Measurements from ENCODE around the gene LENG9.

LENG9 gene

DNA sequence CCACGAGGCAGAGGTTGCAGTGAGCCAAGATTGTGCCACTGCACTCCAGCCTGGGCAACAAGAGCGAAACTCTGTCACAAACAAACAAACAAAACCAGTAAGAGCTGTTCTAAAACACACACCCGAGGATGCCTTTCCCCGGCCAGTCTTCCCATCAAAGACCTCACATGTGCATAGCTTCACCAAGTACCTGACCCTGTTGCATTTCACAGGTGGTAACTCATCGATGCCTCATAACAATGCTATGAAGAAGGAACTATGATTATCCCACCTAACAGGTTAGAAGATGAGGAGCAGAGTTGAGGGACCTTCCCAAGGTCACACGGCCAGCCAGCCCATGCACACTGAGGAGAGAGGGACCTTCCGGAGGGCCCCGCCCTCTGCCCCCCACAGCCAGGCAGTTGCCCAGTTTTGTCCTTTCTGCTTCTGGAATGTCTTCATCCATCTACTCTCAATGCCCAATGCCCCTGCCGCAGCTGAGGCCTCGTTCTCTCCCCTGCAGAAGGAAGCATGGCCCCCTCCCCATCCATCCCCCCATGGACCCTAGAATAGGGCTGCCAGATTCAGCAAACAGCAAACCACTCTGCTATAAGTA lies 31.3 kb downstream of the LENG9 start:
- peaks cover 23% of the 10 kb centered on the region for H3K4me1 Mint-ChIP-seq
- peaks cover 3% of the 10 kb centered on the region for H3K36me3 Mint-ChIP-seq
- peaks cover 14% of the 10 kb centered on the region for H3K27me3 Mint-ChIP-seq
- ATAC-seq (ENCODE audit: low read depth) (no peak), DNase-seq (ENCODE audit: low spot score in 2 of 2) (no peak)
- H3K27ac Mint-ChIP-seq, result no peak overlapping the region
- no peaks in the 10 kb centered on the region for H3K9me3 Mint-ChIP-seq
- H3K4me3 Mint-ChIP-seq, result no peak overlapping the region

DNA sequence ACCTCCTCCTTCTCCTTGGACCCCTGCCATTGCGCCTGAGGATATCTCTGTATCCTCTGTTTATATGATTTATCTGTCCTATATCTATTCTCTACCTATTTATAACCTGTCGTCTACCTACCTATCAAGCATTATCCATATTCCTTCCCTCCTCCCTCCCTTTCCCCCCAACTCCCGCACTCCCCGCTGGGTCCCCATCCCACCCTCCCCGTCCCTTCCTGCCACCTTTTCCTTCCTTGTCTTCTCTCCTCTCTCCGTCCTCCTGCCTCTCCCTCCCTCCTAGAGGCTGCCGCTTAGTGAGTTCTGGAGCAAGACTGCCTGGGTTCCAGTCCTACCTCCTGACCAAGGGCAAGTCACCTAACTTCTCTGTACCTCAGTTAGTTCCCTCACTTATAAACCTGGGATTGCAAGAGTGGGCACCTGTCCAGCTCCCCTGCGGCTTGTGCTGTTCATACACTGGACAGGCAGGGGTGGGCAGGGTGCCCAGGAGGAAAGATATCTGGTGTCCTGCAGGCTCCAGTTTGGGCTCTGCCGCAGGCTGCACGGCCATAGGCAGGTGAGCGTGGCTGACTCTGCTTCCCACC lies 32.2 kb downstream of the LENG9 start:
- Mint-ChIP-seq H3K27ac (no peak overlapping the region), H3K4me1 (peaks cover 20% of the 10 kb centered on the region)

GRCh38 chr19:54430306-54431254 lies 33.0 kb downstream of the LENG9 start:
- DNase-seq (ENCODE audit: low spot score in 2 of 2), result no peak
- Mint-ChIP-seq H3K4me3 (peak overlapping the region; percentile 69), H3K27ac (no peak overlapping the region)

More for the DNA sequence above, 32.2 kb downstream of the LENG9 start:
- DNase-seq (ENCODE audit: low spot score in 2 of 2) (no peak), ATAC-seq (ENCODE audit: low read depth) (no peak)
- Mint-ChIP-seq H3K36me3 (no peaks in the 10 kb centered on the region), H3K9me3 (no peaks in the 10 kb centered on the region), H3K27me3 (peaks cover 19% of the 10 kb centered on the region), H3K4me3 (peak overlapping the region; percentile 69)

DNA sequence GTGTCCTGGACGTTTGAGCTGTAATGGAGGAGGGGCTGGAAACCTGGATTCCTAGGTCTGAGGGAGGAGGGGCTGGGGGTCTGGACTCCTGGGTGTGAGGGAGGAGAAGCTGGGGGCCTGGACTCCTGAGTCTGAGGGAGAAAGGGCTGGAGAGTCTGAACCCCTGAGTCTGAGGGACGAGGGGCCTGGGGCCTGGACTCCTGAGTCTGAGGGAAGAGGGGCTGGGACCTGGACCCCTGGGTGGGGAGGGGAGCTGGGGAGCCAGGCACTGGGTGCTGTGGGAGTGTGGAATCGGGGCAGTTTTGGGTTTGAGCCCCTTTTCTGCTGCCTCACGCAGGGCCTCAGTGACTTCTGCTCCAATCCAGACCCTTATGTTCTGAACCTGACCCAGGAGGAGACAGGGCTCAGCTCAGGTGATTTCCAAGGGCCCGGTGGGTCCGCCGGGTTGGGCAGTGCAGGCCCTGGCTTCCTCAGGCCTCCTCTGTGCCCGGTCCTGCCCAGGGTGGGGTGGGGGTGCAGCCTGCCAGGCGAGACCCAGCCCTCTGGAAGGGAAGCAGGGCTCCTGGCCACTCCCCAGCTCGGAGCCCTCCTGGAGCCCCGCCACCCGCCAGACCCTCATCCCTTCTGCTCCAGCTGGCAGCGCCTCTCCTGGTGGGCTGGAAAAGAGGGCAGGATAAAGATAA lies 33.9 kb downstream of the LENG9 start:
- no peak for DNase-seq (ENCODE audit: low spot score in 2 of 2)
- no peak for ATAC-seq (ENCODE audit: low read depth)
- Mint-ChIP-seq H3K27ac (no peak overlapping the region), H3K27me3 (peaks cover 26% of the 10 kb centered on the region), H3K36me3 (no peaks in the 10 kb centered on the region), H3K9me3 (no peaks in the 10 kb centered on the region), H3K4me3 (no peak overlapping the region), H3K4me1 (peaks cover 15% of the 10 kb centered on the region)

More at GRCh38 chr19:54430306-54431254, 33.0 kb downstream of the LENG9 start:
- ATAC-seq (ENCODE audit: low read depth), result peak; percentile 81
- peaks cover 18% of the 10 kb centered on the region for H3K4me1 Mint-ChIP-seq
- no peaks in the 10 kb centered on the region for H3K9me3 Mint-ChIP-seq
- H3K36me3 Mint-ChIP-seq, result no peaks in the 10 kb centered on the region
- H3K27me3 Mint-ChIP-seq, result peaks cover 26% of the 10 kb centered on the region

DNA sequence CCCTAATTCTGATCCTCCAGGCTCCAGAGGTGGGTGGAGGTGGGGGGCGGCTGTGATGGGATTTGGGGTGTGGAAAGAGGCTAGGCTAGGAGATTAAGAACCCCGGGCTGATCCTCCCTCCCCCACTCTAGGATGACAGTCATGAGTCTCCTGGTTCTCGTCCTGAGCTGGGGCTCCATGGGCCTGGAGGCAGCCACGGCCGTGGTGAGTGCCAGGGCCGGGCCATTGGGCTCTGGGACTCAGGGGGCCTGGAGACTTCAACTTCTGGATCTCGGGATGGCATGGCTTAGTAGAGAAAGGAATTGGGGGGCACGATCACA lies 34.4 kb downstream of the LENG9 start:
- no peak for ATAC-seq (ENCODE audit: low read depth)
- DNase-seq (ENCODE audit: low spot score in 2 of 2), result no peak
- H3K36me3 Mint-ChIP-seq, result no peaks in the 10 kb centered on the region
- H3K4me1 Mint-ChIP-seq, result peaks cover 9% of the 10 kb centered on the region
- H3K27ac Mint-ChIP-seq, result no peak overlapping the region
- no peak overlapping the region for H3K4me3 Mint-ChIP-seq
- H3K27me3 Mint-ChIP-seq, result peaks cover 26% of the 10 kb centered on the region
- H3K9me3 Mint-ChIP-seq, result no peaks in the 10 kb centered on the region

GRCh38 chr19:54428323-54429175 lies 35.0 kb downstream of the LENG9 start:
- Mint-ChIP-seq H3K4me3 (no peak overlapping the region), H3K9me3 (no peaks in the 10 kb centered on the region), H3K27ac (no peak overlapping the region), H3K4me1 (peaks cover 6% of the 10 kb centered on the region), H3K36me3 (no peaks in the 10 kb centered on the region), H3K27me3 (peaks cover 29% of the 10 kb centered on the region)
- DNase-seq (ENCODE audit: low spot score in 2 of 2) (no peak), ATAC-seq (ENCODE audit: low read depth) (no peak)

- H3K4me1 Mint-ChIP-seq, result peaks cover 6% of the 10 kb centered on the region
- H3K36me3 Mint-ChIP-seq, result peaks cover 2% of the 10 kb centered on the region
- no peak overlapping the region for H3K4me3 Mint-ChIP-seq
- no peaks in the 10 kb centered on the region for H3K9me3 Mint-ChIP-seq
- H3K27me3 Mint-ChIP-seq, result peaks cover 33% of the 10 kb centered on the region
- ATAC-seq (ENCODE audit: low read depth) (no peak), DNase-seq (ENCODE audit: low spot score in 2 of 2) (no peak)
- no peak overlapping the region for H3K27ac Mint-ChIP-seq
These were observed 36.0 kb downstream of the LENG9 start for GRCh38 chr19:54427586-54427985.

GRCh38 chr19:54426291-54426931 lies 37.2 kb downstream of the LENG9 start:
- Mint-ChIP-seq H3K9me3 (no peaks in the 10 kb centered on the region), H3K27me3 (peaks cover 33% of the 10 kb centered on the region), H3K27ac (no peak overlapping the region), H3K4me1 (peaks cover 6% of the 10 kb centered on the region), H3K4me3 (no peak overlapping the region), H3K36me3 (peaks cover 2% of the 10 kb centered on the region)
- no peak for ATAC-seq (ENCODE audit: low read depth)
- DNase-seq (ENCODE audit: low spot score in 2 of 2), result no peak

DNA sequence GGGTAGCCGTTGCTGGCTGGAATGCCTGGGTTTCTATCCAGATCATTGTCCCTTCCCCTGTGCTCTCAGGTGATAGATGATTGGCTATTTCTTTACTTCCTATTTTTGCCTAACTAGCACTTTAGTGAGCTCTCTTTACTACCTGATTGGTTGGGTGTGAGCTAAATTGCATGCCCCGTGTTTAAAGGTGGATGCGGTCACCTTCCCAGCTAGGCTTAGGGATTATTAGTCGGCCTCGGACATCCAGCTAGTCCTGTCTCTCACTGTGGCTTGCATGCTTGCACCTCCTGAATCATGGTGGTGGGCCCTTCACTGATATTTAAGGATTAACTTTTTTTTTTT lies 38.2 kb downstream of the LENG9 start:
- peaks cover 31% of the 10 kb centered on the region for H3K27me3 Mint-ChIP-seq
- no peak for ATAC-seq (ENCODE audit: low read depth)

DNA sequence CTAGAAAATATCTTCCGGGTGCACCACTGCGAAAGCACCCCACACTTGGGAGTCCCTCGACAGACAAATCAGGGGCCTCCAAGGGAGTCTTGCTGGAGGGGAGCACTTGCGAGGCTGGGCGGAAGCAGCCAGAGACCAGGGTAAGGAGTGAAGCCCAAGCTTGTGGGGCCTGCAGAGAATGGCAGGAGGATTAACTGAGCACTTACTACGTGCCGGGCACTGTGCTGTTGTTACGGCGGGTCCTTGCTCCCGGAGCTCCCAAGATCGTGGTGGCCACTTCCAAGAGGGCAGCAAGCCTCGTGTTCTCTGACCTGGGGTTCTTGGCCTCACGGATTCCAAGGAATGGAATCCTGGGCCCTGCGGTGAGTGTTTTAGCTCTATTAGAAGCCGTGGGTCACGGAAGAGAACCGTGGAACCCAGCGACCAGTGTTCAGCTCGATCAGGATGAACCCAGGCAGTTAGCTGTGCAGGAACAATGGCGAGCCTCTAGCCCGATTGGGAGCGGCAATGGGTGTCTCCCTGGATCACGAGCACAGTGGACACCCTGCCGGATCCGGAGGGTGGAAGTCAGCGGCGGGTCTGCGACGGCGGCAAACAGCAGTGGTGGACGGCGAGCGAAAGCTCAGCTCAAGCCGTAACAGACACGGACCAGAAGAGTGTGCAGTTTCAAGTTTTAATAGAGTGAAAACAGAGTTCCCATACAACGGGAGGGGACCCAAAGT lies 38.8 kb downstream of the LENG9 start:
- H3K4me1 Mint-ChIP-seq, result no peaks in the 10 kb centered on the region
- H3K27me3 Mint-ChIP-seq, result peaks cover 31% of the 10 kb centered on the region
- no peaks in the 10 kb centered on the region for H3K9me3 Mint-ChIP-seq
- no peak for DNase-seq (ENCODE audit: low spot score in 2 of 2)
- peaks cover 2% of the 10 kb centered on the region for H3K36me3 Mint-ChIP-seq
- no peak overlapping the region for H3K27ac Mint-ChIP-seq
- ATAC-seq (ENCODE audit: low read depth), result no peak
- H3K4me3 Mint-ChIP-seq, result no peak overlapping the region

More for the DNA sequence above, 38.2 kb downstream of the LENG9 start:
- peaks cover 2% of the 10 kb centered on the region for H3K4me1 Mint-ChIP-seq
- no peaks in the 10 kb centered on the region for H3K9me3 Mint-ChIP-seq
- peaks cover 2% of the 10 kb centered on the region for H3K36me3 Mint-ChIP-seq
- no peak overlapping the region for H3K4me3 Mint-ChIP-seq
- no peak for DNase-seq (ENCODE audit: low spot score in 2 of 2)
- no peak overlapping the region for H3K27ac Mint-ChIP-seq

DNA sequence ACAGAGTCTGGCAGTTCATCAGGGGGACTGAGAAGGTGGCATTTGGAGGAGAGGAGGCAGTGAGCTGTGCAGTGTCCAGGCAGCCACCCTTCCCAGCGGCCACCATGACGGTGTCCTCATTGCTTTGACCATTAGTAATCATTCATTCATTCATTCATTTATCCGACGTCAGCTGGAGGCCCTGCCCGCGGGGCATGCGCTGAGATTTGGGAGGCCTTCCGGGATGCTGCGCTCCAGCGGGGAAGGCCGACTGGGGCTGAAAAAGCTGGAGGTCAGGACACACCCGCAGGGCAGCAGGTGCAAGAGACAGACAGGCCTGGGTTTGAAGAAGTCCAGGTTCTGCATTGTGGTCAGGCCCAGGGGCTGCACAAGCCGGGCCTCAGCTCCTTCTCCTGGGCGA lies 39.4 kb downstream of the LENG9 start:
- H3K36me3 Mint-ChIP-seq, result peaks cover 2% of the 10 kb centered on the region
- ATAC-seq (ENCODE audit: low read depth), result no peak
- no peaks in the 10 kb centered on the region for H3K4me1 Mint-ChIP-seq
- H3K27ac Mint-ChIP-seq, result no peak overlapping the region
- peaks cover 30% of the 10 kb centered on the region for H3K27me3 Mint-ChIP-seq
- no peak overlapping the region for H3K4me3 Mint-ChIP-seq
- no peak for DNase-seq (ENCODE audit: low spot score in 2 of 2)
- no peaks in the 10 kb centered on the region for H3K9me3 Mint-ChIP-seq

GRCh38 chr19:54422136-54422535 lies 41.4 kb downstream of the LENG9 start:
- H3K27me3 Mint-ChIP-seq, result peaks cover 34% of the 10 kb centered on the region
- DNase-seq (ENCODE audit: low spot score in 2 of 2) (no peak), ATAC-seq (ENCODE audit: low read depth) (no peak)
- H3K4me1 Mint-ChIP-seq, result peaks cover 10% of the 10 kb centered on the region
- H3K27ac Mint-ChIP-seq, result no peak overlapping the region
- H3K4me3 Mint-ChIP-seq, result no peak overlapping the region
- H3K36me3 Mint-ChIP-seq, result peaks cover 2% of the 10 kb centered on the region
- H3K9me3 Mint-ChIP-seq, result no peaks in the 10 kb centered on the region

Data from memory B cell (primary cell).